ENCODE measurements around the gene PRKAR2B.
A peak's percentile ranks its signal among the peaks of the same experiment; 100 is the strongest.

Gene PRKAR2B

GRCh38 chr7:107164092-107164491 lies 119.6 kb downstream of the PRKAR2B start:
- no peak for DNase-seq

GRCh38 chr7:107165341-107165740 lies 120.8 kb downstream of the PRKAR2B start:
- no peak for DNase-seq

- DNase-seq: no peak
These were observed 122.4 kb downstream of the PRKAR2B start for GRCh38 chr7:107166736-107167426.

- DNase-seq: peak; percentile 85
These were observed 123.2 kb downstream of the PRKAR2B start for GRCh38 chr7:107167483-107168232.

GRCh38 chr7:107168233-107169119 lies 124.0 kb downstream of the PRKAR2B start, which contains the start of gene HBP1:
TSS of gene HBP1 (plus strand) at chr7:107169003. CDS start at chr7:107179894, 10,891 bp downstream.
- DNase-seq: peak; percentile 100

- peak; percentile 99 for DNase-seq
These were observed 124.9 kb downstream of the PRKAR2B start for GRCh38 chr7:107169120-107170050.

GRCh38 chr7:107170051-107170915 lies 125.8 kb downstream of the PRKAR2B start:
- DNase-seq: peak; percentile 13

GRCh38 chr7:107171496-107171895 lies 127.0 kb downstream of the PRKAR2B start:
- DNase-seq: no peak

GRCh38 chr7:107172276-107173032 lies 127.9 kb downstream of the PRKAR2B start:
- DNase-seq: no peak

GRCh38 chr7:107173191-107173590 lies 128.7 kb downstream of the PRKAR2B start:
- no peak for DNase-seq

GRCh38 chr7:107173691-107174406 lies 129.3 kb downstream of the PRKAR2B start:
- DNase-seq: no peak

- DNase-seq: no peak
These were observed 135.0 kb downstream of the PRKAR2B start for GRCh38 chr7:107179326-107180164.

GRCh38 chr7:107180378-107180777 lies 135.9 kb downstream of the PRKAR2B start:
- peak; percentile 69 for DNase-seq

- DNase-seq: no peak
These were observed 136.7 kb downstream of the PRKAR2B start for GRCh38 chr7:107181172-107181571.

GRCh38 chr7:107185716-107186115 lies 141.2 kb downstream of the PRKAR2B start:
- no peak for DNase-seq

- DNase-seq: no peak
These were observed 141.7 kb downstream of the PRKAR2B start for GRCh38 chr7:107186240-107186639.

- no peak for DNase-seq
These were observed 143.3 kb downstream of the PRKAR2B start for GRCh38 chr7:107187774-107188173.

GRCh38 chr7:107190090-107190489 lies 145.6 kb downstream of the PRKAR2B start:
- DNase-seq: no peak

GRCh38 chr7:107194052-107194451 lies 149.5 kb downstream of the PRKAR2B start:
- peak; percentile 37 for DNase-seq
